Skin epidermis (tissue), 12 donors: ENCODE data around the gene TMEM117.
"Not testable (repeated sequence)": the region's sequence is repeated elsewhere in the genome, so short reads cannot be mapped to it uniquely, and the experiment has no call there.

Experiments
- H3K27ac ChIP-seq, 21 experiments: fragments of 200-600 bp; sonication (generic) in 11 of 21; one replicate each; pipeline ENCODE4 v1.5.0; 2020; ENCODE audit warnings: mild to moderate bottlenecking in 3 of 21, inconsistent platforms in 2 of 21, moderate library complexity in 2 of 21
- H3K4me3 ChIP-seq, 7 experiments: fragments of 200-600 bp; sonication (generic) in 2 of 7; one replicate each; pipeline ENCODE4 v1.5.0; 2020; ENCODE audit warnings: inconsistent platforms in 2 of 7, mild to moderate bottlenecking in 2 of 7, moderate library complexity in 1 of 7

Gene TMEM117

GRCh38 chr12:44157359-44157758 lies 321.5 kb downstream of the TMEM117 start:
- H3K27ac ChIP-seq = no peak overlapping the region
- H3K4me3 ChIP-seq = no peak overlapping the region

- no peak overlapping the region for H3K4me3 ChIP-seq
- H3K27ac ChIP-seq = no peak overlapping the region
Observed at GRCh38 chr12:44158746-44159145, 322.9 kb downstream of the TMEM117 start.

- Histone ChIP-seq H3K4me3 (no peak overlapping the region), H3K27ac (no peak overlapping the region)
Observed at GRCh38 chr12:44159216-44159615, 323.3 kb downstream of the TMEM117 start.

DNA sequence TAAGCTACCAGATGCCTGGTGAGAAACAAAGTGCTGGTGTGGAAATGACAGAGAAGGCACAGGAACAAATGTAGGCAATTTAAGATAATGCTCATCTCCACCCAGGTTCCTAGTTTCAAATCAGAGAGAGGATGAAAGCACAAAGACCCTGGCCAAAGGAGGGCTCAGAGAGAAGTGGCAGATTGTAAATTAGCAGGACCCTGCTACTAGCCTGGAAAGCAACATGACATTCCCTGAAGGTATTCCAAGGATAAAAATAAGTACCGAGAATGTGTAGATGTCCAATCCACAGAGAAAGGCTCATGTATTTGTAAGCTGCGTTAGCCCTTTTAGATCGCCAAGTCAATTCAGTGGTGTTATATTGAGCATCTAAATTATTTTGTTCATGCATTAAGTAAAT lies 324.0 kb downstream of the TMEM117 start:
- H3K27ac ChIP-seq = no peak overlapping the region

DNA sequence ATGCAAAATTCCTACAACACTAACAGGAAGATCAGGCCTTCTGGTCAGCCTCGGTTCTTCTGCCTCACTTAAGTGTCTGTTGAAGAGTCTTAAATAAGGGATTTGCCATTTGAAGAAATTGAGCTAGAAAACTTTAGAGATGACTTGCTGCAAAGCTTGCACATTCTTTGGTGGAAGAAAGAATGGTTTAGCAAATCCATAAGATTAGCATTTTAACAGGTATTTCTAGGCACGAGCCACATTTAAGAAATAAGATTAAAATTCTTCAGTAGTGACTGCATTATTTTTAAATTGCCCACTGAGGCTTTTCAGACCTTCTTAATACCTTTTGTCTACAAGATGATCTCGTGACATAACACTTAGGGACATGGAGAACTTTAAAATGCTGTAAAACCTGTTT lies 327.1 kb downstream of the TMEM117 start:
- no peak overlapping the region for H3K4me3 ChIP-seq
- no peak overlapping the region for H3K27ac ChIP-seq

More for the DNA sequence above, 324.0 kb downstream of the TMEM117 start:
- no peak overlapping the region for H3K4me3 ChIP-seq

- H3K4me3 ChIP-seq = no peak overlapping the region
- no peak overlapping the region for H3K27ac ChIP-seq
Observed at GRCh38 chr12:44174053-44174452, 338.2 kb downstream of the TMEM117 start.

DNA sequence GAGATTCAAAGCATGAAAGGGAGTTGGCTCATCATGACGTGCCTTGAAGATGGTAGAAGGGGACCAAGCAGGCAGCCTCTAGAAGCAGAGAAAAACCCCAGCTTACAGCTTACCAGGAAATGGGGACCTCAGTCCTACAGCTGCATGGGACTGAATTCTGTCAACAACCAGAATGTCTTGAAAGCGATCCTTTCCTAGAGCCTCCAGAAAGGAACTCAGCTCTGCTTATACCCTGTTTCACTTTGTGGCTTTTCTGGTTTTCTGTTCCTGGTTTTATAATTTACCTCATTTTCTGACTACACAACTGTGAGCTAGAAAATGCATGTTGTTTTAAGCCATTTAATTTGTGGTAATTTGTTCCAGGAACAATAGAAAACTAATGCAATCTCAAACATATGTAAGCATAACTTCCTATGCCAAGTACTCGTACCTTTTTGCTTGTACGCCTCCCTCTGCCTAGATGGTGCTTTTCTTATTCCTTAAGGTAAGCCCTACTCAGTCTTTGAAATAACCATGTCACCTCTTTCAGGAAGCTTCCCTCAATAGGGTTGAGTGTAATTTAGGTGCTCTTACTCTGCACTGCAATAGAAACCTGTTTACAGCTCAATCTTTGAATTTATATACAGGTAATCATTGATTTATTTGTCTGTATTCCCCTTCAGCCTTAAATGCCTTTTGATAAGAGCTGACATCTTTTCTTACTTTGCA lies 348.8 kb downstream of the TMEM117 start:
- Histone ChIP-seq H3K27ac (no peak overlapping the region), H3K4me3 (no peak overlapping the region)

- H3K27ac ChIP-seq = no peak overlapping the region
- H3K4me3 ChIP-seq = no peak overlapping the region
Observed at GRCh38 chr12:44193281-44193680, 357.4 kb downstream of the TMEM117 start.

GRCh38 chr12:44195719-44196118 lies 359.8 kb downstream of the TMEM117 start:
- H3K4me3 ChIP-seq, H3K27ac ChIP-seq: not testable (repeated sequence)

DNA sequence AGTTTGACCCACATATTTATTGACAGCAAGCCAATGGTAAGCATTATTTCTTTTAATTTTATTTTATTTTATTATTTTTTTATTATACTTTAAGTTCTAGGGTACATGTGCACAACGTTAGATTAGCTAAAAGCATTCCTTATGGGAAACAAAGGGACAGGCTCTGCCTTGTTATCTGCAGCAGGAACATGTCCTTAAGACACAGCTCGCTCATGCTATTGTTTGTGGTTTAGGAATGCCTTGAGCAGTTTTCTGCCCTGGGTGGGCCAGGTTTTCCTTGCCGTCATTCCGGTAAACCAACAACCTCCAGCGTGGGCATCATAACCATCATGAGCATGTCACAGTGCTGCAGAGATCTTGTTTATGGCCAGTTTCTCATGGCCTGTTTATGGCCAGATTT lies 370.2 kb downstream of the TMEM117 start:
- Histone ChIP-seq H3K27ac (no peak overlapping the region), H3K4me3 (no peak overlapping the region)

GRCh38 chr12:44217146-44217883 lies 381.4 kb downstream of the TMEM117 start:
- no peak overlapping the region for H3K27ac ChIP-seq

GRCh38 chr12:44223736-44224135 lies 387.9 kb downstream of the TMEM117 start:
- Histone ChIP-seq H3K27ac (no peak overlapping the region), H3K4me3 (no peak overlapping the region)

More at GRCh38 chr12:44217146-44217883, 381.4 kb downstream of the TMEM117 start:
- H3K4me3 ChIP-seq = no peak overlapping the region

DNA sequence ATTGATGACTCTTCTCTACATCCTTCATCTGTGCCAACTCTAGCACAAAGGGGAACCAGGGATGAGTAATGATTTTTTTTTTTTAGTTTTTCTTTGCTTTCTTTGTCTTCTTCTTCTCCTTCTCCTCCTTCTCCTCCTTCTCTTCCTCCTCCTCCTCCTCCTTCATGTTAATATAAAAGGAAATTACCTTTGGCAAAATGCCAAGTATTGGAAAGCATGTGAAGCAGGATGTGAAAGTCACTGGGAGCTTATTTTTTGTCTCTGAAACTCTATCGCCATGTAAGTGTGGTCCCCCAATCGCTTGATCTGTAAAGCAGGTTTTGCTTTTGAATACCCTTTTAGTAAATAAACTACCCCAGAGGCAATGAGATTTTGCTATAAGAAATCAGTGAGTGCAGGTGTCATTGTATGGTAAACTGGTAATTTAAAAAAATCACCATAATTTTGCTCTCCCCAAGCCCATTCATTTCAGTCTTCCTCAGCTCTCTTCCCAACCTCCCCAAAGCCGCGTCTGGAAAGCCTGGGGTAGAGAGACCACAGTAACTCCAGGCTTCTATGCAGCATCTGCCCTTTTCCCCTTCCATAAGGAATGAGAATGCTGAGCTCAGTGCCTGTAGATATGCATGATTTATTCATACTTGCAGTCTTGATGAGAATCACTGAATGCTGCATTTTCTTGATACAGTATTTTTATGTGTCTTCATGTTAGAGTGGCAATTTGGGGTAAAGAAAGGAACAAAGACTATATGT lies 388.7 kb downstream of the TMEM117 start:
- H3K4me3 ChIP-seq = no peak overlapping the region

DNA sequence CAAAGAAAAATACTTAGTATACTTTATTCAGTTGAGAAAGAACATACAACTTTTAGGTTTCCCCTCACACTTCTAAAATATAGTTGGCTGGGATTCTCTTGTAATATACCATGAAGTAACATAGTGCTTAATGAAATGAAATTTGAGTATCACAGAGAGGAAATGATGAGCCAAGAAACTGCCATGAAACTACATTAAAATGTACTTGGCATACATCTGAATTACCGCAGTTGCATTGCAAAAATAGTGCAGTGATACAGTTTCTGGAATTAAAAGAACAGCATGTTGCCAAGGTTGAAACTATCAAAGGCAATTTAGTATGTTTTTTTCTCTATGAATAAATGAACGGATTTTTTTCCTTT lies 389.2 kb downstream of the TMEM117 start:
- no peak overlapping the region for H3K4me3 ChIP-seq
- H3K27ac ChIP-seq = no peak overlapping the region

More for the DNA sequence above, 388.7 kb downstream of the TMEM117 start:
- no peak overlapping the region for H3K27ac ChIP-seq

DNA sequence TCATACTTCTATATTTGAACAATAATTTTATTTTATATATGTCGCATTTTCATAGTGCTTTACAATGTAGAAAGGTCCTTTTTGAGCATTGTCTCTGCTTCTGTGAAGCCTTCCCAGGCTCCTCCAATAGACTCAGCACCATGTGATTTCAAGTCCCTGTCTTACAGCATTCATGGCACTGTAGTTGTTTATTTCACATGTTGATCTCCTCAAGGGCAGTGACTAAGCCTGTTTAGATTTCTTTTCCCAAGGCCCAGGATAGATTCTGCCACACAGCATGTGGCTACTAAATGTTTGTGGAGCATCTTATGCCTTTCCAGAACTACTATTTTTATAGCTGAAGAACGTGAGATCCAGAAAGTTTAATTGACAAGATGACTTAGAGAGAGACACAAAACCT lies 391.7 kb downstream of the TMEM117 start:
- Histone ChIP-seq H3K27ac (no peak overlapping the region), H3K4me3 (no peak overlapping the region)

- H3K27ac ChIP-seq = no peak overlapping the region
- no peak overlapping the region for H3K4me3 ChIP-seq
Observed at GRCh38 chr12:44229846-44230245, 394.0 kb downstream of the TMEM117 start.

DNA sequence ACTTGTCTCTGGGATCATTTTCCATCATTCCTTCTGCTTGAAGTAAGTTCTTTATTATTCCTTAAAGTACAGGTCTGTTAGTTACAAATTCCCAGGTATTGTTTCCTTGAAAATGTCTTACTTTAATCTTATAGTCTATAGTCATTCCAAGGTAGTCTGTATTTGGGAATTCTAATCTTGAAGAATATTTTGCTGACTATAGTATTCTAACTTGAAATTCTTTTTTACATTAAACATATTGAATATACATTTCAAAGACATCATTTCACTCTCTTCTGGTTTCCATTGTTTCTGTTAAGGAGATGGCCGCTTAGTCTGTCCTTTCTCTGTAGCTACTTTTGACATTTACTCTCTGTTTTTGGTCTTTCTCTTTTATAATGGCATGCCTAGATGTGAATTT lies 399.8 kb downstream of the TMEM117 start:
- H3K27ac ChIP-seq = no peak overlapping the region
- H3K4me3 ChIP-seq = no peak overlapping the region

DNA sequence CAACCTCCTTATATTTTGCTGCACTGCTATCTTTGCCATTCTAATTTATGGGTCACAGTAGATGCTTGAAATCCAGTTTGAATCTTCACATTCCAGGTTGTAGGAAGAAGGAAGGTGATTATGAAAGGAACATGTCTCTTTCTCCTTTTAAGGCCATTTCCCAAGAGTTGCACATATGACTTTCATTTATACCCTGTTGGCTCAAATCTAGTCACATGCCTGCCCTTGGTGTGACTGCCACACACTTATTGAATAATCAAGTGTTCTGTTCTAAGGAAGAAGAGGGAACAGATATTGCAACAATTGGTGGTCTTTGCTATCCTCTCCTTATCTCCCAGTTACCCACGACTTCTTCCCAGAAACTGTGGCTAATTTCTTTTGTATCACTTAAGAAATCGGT lies 404.3 kb downstream of the TMEM117 start:
- no peak overlapping the region for H3K27ac ChIP-seq
- H3K4me3 ChIP-seq = no peak overlapping the region

GRCh38 chr12:44245932-44246331 lies 410.1 kb downstream of the TMEM117 start:
- Histone ChIP-seq H3K27ac (no peak overlapping the region), H3K4me3 (no peak overlapping the region)

- H3K27ac ChIP-seq = no peak overlapping the region
- no peak overlapping the region for H3K4me3 ChIP-seq
Observed at GRCh38 chr12:44246482-44247105, 410.7 kb downstream of the TMEM117 start.
